ENCODE results near the gene NLGN3.

Gene NLGN3

GRCh38 chrX:71173440-71173839 lies 28.8 kb downstream of the NLGN3 start:
- no peak for DNase-seq
- Histone ChIP-seq H2BK15ac (ENCODE audit: low read depth, poor library complexity, severe bottlenecking) (no peak overlapping the region), H2AK5ac (ENCODE audit: low read length, severe bottlenecking) (no peak overlapping the region), H3K79me1 (replicated peaks; ENCODE audit: low read length, poor library complexity, severe bottlenecking) (no peaks in the 10 kb centered on the region), H3K4me3 (ENCODE audit: insufficient read depth in 1 of 2, low read depth in 1 of 2, low read length in 2 of 2) (no peak overlapping the region), H4K8ac (ENCODE audit: low read length) (no peak overlapping the region), H3K27me3 (ENCODE audit: control insufficient read depth in 1 of 2, insufficient read depth in 1 of 2, low read length in 2 of 2) (peaks cover 0 to 48% of the 10 kb centered on the region in 2 experiments), H3K4me2 (ENCODE audit: low read length, poor library complexity, severe bottlenecking) (no peak overlapping the region), H3K4ac (ENCODE audit: low read depth in 1 of 2, low read length in 2 of 2) (no peak overlapping the region), H3K14ac (ENCODE audit: low read length in 2 of 2) (no peak overlapping the region), H2BK120ac (ENCODE audit: low read depth, low read length) (no peak overlapping the region), H3K4me1 (ENCODE audit: control insufficient read depth, insufficient read depth, low read depth, low read length) (no peaks in the 10 kb centered on the region), H3K36me3 (ENCODE audit: control insufficient read depth in 1 of 2, insufficient read depth in 2 of 2, low read depth in 1 of 2, low read length in 2 of 2) (no peaks in the 10 kb centered on the region), H4K91ac (ENCODE audit: low read length) (no peak overlapping the region), H3K27ac (ENCODE audit: low read length, poor library complexity, severe bottlenecking) (no peak overlapping the region), H2BK12ac (ENCODE audit: low read length in 2 of 2) (no peak overlapping the region), H3K9me3 (ENCODE audit: control insufficient read depth, low read length) (no peaks in the 10 kb centered on the region), H2AFZ (ENCODE audit: low read depth, low read length) (no peak overlapping the region), H3K23ac (ENCODE audit: low read length in 2 of 2) (no peak overlapping the region), H3K18ac (ENCODE audit: low read depth in 1 of 2, low read length in 2 of 2) (no peak overlapping the region), H2BK5ac (ENCODE audit: low read depth, low read length, poor library complexity, severe bottlenecking) (no peak overlapping the region), H3K9ac (ENCODE audit: low read length) (no peak overlapping the region)
- 93% methylated on average over 1 of the region's 2 CpGs for WGBS

- no peaks in the 10 kb centered on the region for H3K4me1 ChIP-seq (ENCODE audit: control insufficient read depth, insufficient read depth, low read depth, low read length)
- H3K79me1 ChIP-seq (replicated peaks; ENCODE audit: low read length, poor library complexity, severe bottlenecking): no peaks in the 10 kb centered on the region
- 100% methylated on average over 1 of the region's 1 CpG for WGBS
- H4K91ac ChIP-seq (ENCODE audit: low read length): no peak overlapping the region
- no peak overlapping the region for H3K4me3 ChIP-seq (ENCODE audit: insufficient read depth in 1 of 2, low read depth in 1 of 2, low read length in 2 of 2)
- no peak overlapping the region for H3K4ac ChIP-seq (ENCODE audit: low read depth in 1 of 2, low read length in 2 of 2)
- H2BK120ac ChIP-seq (ENCODE audit: low read depth, low read length): no peak overlapping the region
- H3K4me2 ChIP-seq (ENCODE audit: low read length, poor library complexity, severe bottlenecking): no peak overlapping the region
- H3K36me3 ChIP-seq (ENCODE audit: control insufficient read depth in 1 of 2, insufficient read depth in 2 of 2, low read depth in 1 of 2, low read length in 2 of 2): no peaks in the 10 kb centered on the region
- H3K18ac ChIP-seq (ENCODE audit: low read depth in 1 of 2, low read length in 2 of 2): no peak overlapping the region
- H3K9ac ChIP-seq (ENCODE audit: low read length): no peak overlapping the region
- no peak overlapping the region for H3K23ac ChIP-seq (ENCODE audit: low read length in 2 of 2)
- H2AFZ ChIP-seq (ENCODE audit: low read depth, low read length): no peak overlapping the region
- DNase-seq: no peak
- H2BK15ac ChIP-seq (ENCODE audit: low read depth, poor library complexity, severe bottlenecking): no peak overlapping the region
- no peak overlapping the region for H4K8ac ChIP-seq (ENCODE audit: low read length)
- H3K27me3 ChIP-seq (ENCODE audit: control insufficient read depth in 1 of 2, insufficient read depth in 1 of 2, low read length in 2 of 2): peaks cover 0 to 49% of the 10 kb centered on the region in 2 experiments
- H3K14ac ChIP-seq (ENCODE audit: low read length in 2 of 2): no peak overlapping the region
- H3K27ac ChIP-seq (ENCODE audit: low read length, poor library complexity, severe bottlenecking): no peak overlapping the region
- H2AK5ac ChIP-seq (ENCODE audit: low read length, severe bottlenecking): no peak overlapping the region
- H2BK5ac ChIP-seq (ENCODE audit: low read depth, low read length, poor library complexity, severe bottlenecking): no peak overlapping the region
- H3K9me3 ChIP-seq (ENCODE audit: control insufficient read depth, low read length): no peaks in the 10 kb centered on the region
- H2BK12ac ChIP-seq (ENCODE audit: low read length in 2 of 2): no peak overlapping the region
These were observed 30.2 kb downstream of the NLGN3 start for GRCh38 chrX:71174795-71175194.

- H3K4me3 ChIP-seq (ENCODE audit: insufficient read depth in 1 of 2, low read depth in 1 of 2, low read length in 2 of 2): no peak overlapping the region
- H2BK5ac ChIP-seq (ENCODE audit: low read depth, low read length, poor library complexity, severe bottlenecking): no peak overlapping the region
- H3K9me3 ChIP-seq (ENCODE audit: control insufficient read depth, low read length): no peaks in the 10 kb centered on the region
- no peak overlapping the region for H3K4ac ChIP-seq (ENCODE audit: low read depth in 1 of 2, low read length in 2 of 2)
- H2BK12ac ChIP-seq (ENCODE audit: low read length in 2 of 2): no peak overlapping the region
- no peaks in the 10 kb centered on the region for H3K36me3 ChIP-seq (ENCODE audit: control insufficient read depth in 1 of 2, insufficient read depth in 2 of 2, low read depth in 1 of 2, low read length in 2 of 2)
- no peak overlapping the region for H4K8ac ChIP-seq (ENCODE audit: low read length)
- no peak overlapping the region for H3K27ac ChIP-seq (ENCODE audit: low read length, poor library complexity, severe bottlenecking)
- 80% methylated on average over 2 of the region's 5 CpGs for WGBS
- no peaks in the 10 kb centered on the region for H3K4me1 ChIP-seq (ENCODE audit: control insufficient read depth, insufficient read depth, low read depth, low read length)
- no peak for DNase-seq
- H2AK5ac ChIP-seq (ENCODE audit: low read length, severe bottlenecking): no peak overlapping the region
- peaks cover 0 to 52% of the 10 kb centered on the region in 2 experiments for H3K27me3 ChIP-seq (ENCODE audit: control insufficient read depth in 1 of 2, insufficient read depth in 1 of 2, low read length in 2 of 2)
- H3K18ac ChIP-seq (ENCODE audit: low read depth in 1 of 2, low read length in 2 of 2): no peak overlapping the region
- no peak overlapping the region for H3K14ac ChIP-seq (ENCODE audit: low read length in 2 of 2)
- no peak overlapping the region for H4K91ac ChIP-seq (ENCODE audit: low read length)
- H3K4me2 ChIP-seq (ENCODE audit: low read length, poor library complexity, severe bottlenecking): no peak overlapping the region
- no peak overlapping the region for H3K23ac ChIP-seq (ENCODE audit: low read length in 2 of 2)
- H3K79me1 ChIP-seq (replicated peaks; ENCODE audit: low read length, poor library complexity, severe bottlenecking): no peaks in the 10 kb centered on the region
- H2BK15ac ChIP-seq (ENCODE audit: low read depth, poor library complexity, severe bottlenecking): no peak overlapping the region
- no peak overlapping the region for H3K9ac ChIP-seq (ENCODE audit: low read length)
- no peak overlapping the region for H2BK120ac ChIP-seq (ENCODE audit: low read depth, low read length)
- no peak overlapping the region for H2AFZ ChIP-seq (ENCODE audit: low read depth, low read length)
These were observed 30.9 kb downstream of the NLGN3 start for GRCh38 chrX:71175531-71175930.

GRCh38 chrX:71177327-71177726 lies 32.7 kb downstream of the NLGN3 start:
- no peak overlapping the region for H2BK15ac ChIP-seq (ENCODE audit: low read depth, poor library complexity, severe bottlenecking)
- H3K79me1 ChIP-seq (replicated peaks; ENCODE audit: low read length, poor library complexity, severe bottlenecking): no peaks in the 10 kb centered on the region
- H3K4me3 ChIP-seq (ENCODE audit: insufficient read depth in 1 of 2, low read depth in 1 of 2, low read length in 2 of 2): no peak overlapping the region
- H3K4me2 ChIP-seq (ENCODE audit: low read length, poor library complexity, severe bottlenecking): no peak overlapping the region
- no peak overlapping the region for H3K18ac ChIP-seq (ENCODE audit: low read depth in 1 of 2, low read length in 2 of 2)
- H2BK12ac ChIP-seq (ENCODE audit: low read length in 2 of 2): no peak overlapping the region
- peak overlapping the region; percentile 19 for H3K9ac ChIP-seq (ENCODE audit: low read length)
- H4K91ac ChIP-seq (ENCODE audit: low read length): no peak overlapping the region
- H2BK120ac ChIP-seq (ENCODE audit: low read depth, low read length): no peak overlapping the region
- peak; percentile 0 for DNase-seq
- H3K4me1 ChIP-seq (ENCODE audit: control insufficient read depth, insufficient read depth, low read depth, low read length): peaks cover 2% of the 10 kb centered on the region
- no peak overlapping the region for H2BK5ac ChIP-seq (ENCODE audit: low read depth, low read length, poor library complexity, severe bottlenecking)
- H3K4ac ChIP-seq (ENCODE audit: low read depth in 1 of 2, low read length in 2 of 2): no peak overlapping the region
- H3K27me3 ChIP-seq (ENCODE audit: control insufficient read depth in 1 of 2, insufficient read depth in 1 of 2, low read length in 2 of 2): peaks cover 0 to 42% of the 10 kb centered on the region in 2 experiments
- H3K9me3 ChIP-seq (ENCODE audit: control insufficient read depth, low read length): no peaks in the 10 kb centered on the region
- H3K14ac ChIP-seq (ENCODE audit: low read length in 2 of 2): no peak overlapping the region
- H3K23ac ChIP-seq (ENCODE audit: low read length in 2 of 2): no peak overlapping the region
- H3K27ac ChIP-seq (ENCODE audit: low read length, poor library complexity, severe bottlenecking): no peak overlapping the region
- 95% methylated on average over 1 of the region's 3 CpGs for WGBS
- no peaks in the 10 kb centered on the region for H3K36me3 ChIP-seq (ENCODE audit: control insufficient read depth in 1 of 2, insufficient read depth in 2 of 2, low read depth in 1 of 2, low read length in 2 of 2)
- no peak overlapping the region for H2AK5ac ChIP-seq (ENCODE audit: low read length, severe bottlenecking)
- no peak overlapping the region for H2AFZ ChIP-seq (ENCODE audit: low read depth, low read length)
- H4K8ac ChIP-seq (ENCODE audit: low read length): no peak overlapping the region
